Measurements from ENCODE around the gene CTSW. TPM values are rescaled to one million over a fixed set of nuclear protein-coding genes. Genes with fewer than 3 reads are reported as not detected.

CTSW gene
- total and polyA plus RNA-seq, 10 donors: 5.6 to 38.2 (median 23.2) TPM

- DNase-seq: peak; percentile 86
- peak overlapping the region in 1 of 8 donors; percentile 77 for H3K4me3 ChIP-seq
- peak overlapping the region in 7 of 8 donors; percentile 81 to 91 (median 83) for H3K27ac ChIP-seq
- H3K4me1 ChIP-seq: peaks cover 16 to 78% (median 48%) of the 10 kb centered on the region in 6 donors
- intact Hi-C loops (cut with DNase I; ENCODE audit: low total_unique reads): no loop called here
- peak; percentile 53 to 68 (median 65) for TF ChIP-seq POLR2AphosphoS5 (IDR thresholded peaks at IDR 0.05)
- no peak for TF ChIP-seq POLR2A (IDR thresholded peaks at IDR 0.05)
- H3K27me3 ChIP-seq (replicated peaks in 1 of 7): peaks cover 0 to 11% (median 0%) of the 10 kb centered on the region in 7 donors
- H3K9me3 ChIP-seq: no peaks in the 10 kb centered on the region
- H3K36me3 ChIP-seq: peaks cover 0 to 25% (median 14%) of the 10 kb centered on the region in 6 donors
- WGBS, 5 donors: 46 to 58% (median 48%) methylated on average over 15 to 24 of the region's 24 CpGs
Observed at GRCh38 chr11:65870706-65871681, 8.6 kb upstream of the CTSW start.

GRCh38 chr11:65871811-65872548 lies 7.7 kb upstream of the CTSW start:
- intact Hi-C loops (cut with DNase I; ENCODE audit: low total_unique reads): no loop called here
- Histone ChIP-seq H3K36me3 (peaks cover 0 to 15% (median 5%) of the 10 kb centered on the region in 6 donors), H3K9me3 (no peaks in the 10 kb centered on the region), H3K27ac (peak overlapping the region; percentile 53 to 91 (median 83)), H3K4me1 (peaks cover 16 to 73% (median 46%) of the 10 kb centered on the region in 6 donors), H3K4me3 (peak overlapping the region; percentile 18 to 77 (median 47)), H3K27me3 (replicated peaks in 1 of 7) (peaks cover 0 to 11% (median 0%) of the 10 kb centered on the region in 7 donors)
- TF ChIP-seq POLR2A (IDR thresholded peaks at IDR 0.05): no peak
- no peak for TF ChIP-seq CTCF (IDR thresholded peaks at IDR 0.05 in 8 of 11, conservative IDR thresholded peaks at IDR 0.05 in 3 of 11)
- TF ChIP-seq POLR2AphosphoS5 (IDR thresholded peaks at IDR 0.05): peak in 2 of 3 donors; percentile 22 to 33
- 40 to 71% (median 60%) methylated on average over 13 to 26 of the region's 26 CpGs for WGBS, 5 donors
- DNase-seq: no peak

- DNase-seq: peak; percentile 86
- peaks cover 0 to 11% (median 0%) of the 10 kb centered on the region in 7 donors for H3K27me3 ChIP-seq (replicated peaks in 1 of 7)
- peak within 1 kb of the TSS; percentile 30 to 77 (median 47) for H3K4me3 ChIP-seq
- peak within 1 kb of the TSS; percentile 63 to 91 (median 83) for H3K27ac ChIP-seq
- peaks cover 0 to 8% (median 0%) of the 10 kb centered on the region in 6 donors for H3K36me3 ChIP-seq
- 0 to 5% (median 1%) methylated on average over 9 to 69 of the region's 69 CpGs for WGBS, 5 donors
- intact Hi-C loops (cut with DNase I; ENCODE audit: low total_unique reads): no loop called here
- peaks cover 16 to 65% (median 45%) of the 10 kb centered on the region in 6 donors for H3K4me1 ChIP-seq
- H3K9me3 ChIP-seq: no peaks in the 10 kb centered on the region
- no peak for TF ChIP-seq CTCF (IDR thresholded peaks at IDR 0.05 in 8 of 11, conservative IDR thresholded peaks at IDR 0.05 in 3 of 11)
- peak in 1 of 3 donors; percentile 29 for TF ChIP-seq POLR2AphosphoS5 (IDR thresholded peaks at IDR 0.05)
- no peak for TF ChIP-seq POLR2A (IDR thresholded peaks at IDR 0.05)
Observed at GRCh38 chr11:65872586-65873317, 6.9 kb upstream of the CTSW start, which contains the start of gene EFEMP2. Gene EFEMP2, minus strand, starts transcription at chr11:65872800. Its CDS starts 446 bp downstream, at chr11:65872354.

All from spleen (tissue), 11 donors.